ENCODE measurements around the gene RNF207. TPM values are rescaled to one million over a fixed set of nuclear protein-coding genes. Genes with fewer than 3 reads are reported as not detected.

Gene RNF207
- total and polyA plus RNA-seq, 2 of the 8 experiments (the other 6 are each of a cell fraction or from before 2014, with no cell fraction given), result 3.9 to 5.4 TPM

GRCh38 chr1:6177681-6178380, 28.1 kb upstream of the RNF207 start (continued):
- TF ChIP-seq, protein P1, sequence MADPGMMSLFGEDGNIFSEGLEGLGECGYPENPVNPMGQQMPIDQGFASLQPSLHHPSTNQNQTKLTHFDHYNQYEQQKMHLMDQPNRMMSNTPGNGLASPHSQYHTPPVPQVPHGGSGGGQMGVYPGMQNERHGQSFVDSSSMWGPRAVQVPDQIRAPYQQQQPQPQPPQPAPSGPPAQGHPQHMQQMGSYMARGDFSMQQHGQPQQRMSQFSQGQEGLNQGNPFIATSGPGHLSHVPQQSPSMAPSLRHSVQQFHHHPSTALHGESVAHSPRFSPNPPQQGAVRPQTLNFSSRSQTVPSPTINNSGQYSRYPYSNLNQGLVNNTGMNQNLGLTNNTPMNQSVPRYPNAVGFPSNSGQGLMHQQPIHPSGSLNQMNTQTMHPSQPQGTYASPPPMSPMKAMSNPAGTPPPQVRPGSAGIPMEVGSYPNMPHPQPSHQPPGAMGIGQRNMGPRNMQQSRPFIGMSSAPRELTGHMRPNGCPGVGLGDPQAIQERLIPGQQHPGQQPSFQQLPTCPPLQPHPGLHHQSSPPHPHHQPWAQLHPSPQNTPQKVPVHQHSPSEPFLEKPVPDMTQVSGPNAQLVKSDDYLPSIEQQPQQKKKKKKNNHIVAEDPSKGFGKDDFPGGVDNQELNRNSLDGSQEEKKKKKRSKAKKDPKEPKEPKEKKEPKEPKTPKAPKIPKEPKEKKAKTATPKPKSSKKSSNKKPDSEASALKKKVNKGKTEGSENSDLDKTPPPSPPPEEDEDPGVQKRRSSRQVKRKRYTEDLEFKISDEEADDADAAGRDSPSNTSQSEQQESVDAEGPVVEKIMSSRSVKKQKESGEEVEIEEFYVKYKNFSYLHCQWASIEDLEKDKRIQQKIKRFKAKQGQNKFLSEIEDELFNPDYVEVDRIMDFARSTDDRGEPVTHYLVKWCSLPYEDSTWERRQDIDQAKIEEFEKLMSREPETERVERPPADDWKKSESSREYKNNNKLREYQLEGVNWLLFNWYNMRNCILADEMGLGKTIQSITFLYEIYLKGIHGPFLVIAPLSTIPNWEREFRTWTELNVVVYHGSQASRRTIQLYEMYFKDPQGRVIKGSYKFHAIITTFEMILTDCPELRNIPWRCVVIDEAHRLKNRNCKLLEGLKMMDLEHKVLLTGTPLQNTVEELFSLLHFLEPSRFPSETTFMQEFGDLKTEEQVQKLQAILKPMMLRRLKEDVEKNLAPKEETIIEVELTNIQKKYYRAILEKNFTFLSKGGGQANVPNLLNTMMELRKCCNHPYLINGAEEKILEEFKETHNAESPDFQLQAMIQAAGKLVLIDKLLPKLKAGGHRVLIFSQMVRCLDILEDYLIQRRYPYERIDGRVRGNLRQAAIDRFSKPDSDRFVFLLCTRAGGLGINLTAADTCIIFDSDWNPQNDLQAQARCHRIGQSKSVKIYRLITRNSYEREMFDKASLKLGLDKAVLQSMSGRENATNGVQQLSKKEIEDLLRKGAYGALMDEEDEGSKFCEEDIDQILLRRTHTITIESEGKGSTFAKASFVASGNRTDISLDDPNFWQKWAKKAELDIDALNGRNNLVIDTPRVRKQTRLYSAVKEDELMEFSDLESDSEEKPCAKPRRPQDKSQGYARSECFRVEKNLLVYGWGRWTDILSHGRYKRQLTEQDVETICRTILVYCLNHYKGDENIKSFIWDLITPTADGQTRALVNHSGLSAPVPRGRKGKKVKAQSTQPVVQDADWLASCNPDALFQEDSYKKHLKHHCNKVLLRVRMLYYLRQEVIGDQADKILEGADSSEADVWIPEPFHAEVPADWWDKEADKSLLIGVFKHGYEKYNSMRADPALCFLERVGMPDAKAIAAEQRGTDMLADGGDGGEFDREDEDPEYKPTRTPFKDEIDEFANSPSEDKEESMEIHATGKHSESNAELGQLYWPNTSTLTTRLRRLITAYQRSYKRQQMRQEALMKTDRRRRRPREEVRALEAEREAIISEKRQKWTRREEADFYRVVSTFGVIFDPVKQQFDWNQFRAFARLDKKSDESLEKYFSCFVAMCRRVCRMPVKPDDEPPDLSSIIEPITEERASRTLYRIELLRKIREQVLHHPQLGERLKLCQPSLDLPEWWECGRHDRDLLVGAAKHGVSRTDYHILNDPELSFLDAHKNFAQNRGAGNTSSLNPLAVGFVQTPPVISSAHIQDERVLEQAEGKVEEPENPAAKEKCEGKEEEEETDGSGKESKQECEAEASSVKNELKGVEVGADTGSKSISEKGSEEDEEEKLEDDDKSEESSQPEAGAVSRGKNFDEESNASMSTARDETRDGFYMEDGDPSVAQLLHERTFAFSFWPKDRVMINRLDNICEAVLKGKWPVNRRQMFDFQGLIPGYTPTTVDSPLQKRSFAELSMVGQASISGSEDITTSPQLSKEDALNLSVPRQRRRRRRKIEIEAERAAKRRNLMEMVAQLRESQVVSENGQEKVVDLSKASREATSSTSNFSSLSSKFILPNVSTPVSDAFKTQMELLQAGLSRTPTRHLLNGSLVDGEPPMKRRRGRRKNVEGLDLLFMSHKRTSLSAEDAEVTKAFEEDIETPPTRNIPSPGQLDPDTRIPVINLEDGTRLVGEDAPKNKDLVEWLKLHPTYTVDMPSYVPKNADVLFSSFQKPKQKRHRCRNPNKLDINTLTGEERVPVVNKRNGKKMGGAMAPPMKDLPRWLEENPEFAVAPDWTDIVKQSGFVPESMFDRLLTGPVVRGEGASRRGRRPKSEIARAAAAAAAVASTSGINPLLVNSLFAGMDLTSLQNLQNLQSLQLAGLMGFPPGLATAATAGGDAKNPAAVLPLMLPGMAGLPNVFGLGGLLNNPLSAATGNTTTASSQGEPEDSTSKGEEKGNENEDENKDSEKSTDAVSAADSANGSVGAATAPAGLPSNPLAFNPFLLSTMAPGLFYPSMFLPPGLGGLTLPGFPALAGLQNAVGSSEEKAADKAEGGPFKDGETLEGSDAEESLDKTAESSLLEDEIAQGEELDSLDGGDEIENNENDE (IDR thresholded peaks at IDR 0.05; ENCODE audit: insufficient replicate concordance, low read length), result no peak
- no peak for TF ChIP-seq SP1 (IDR thresholded peaks at IDR 0.05; ENCODE audit: low read depth, low read length)
- TF ChIP-seq TAF7 (optimal IDR thresholded peaks at IDR 0.05; ENCODE audit: borderline replicate concordance, low read depth, low read length), result no peak
- TF ChIP-seq FOSL1 (IDR thresholded peaks at IDR 0.05; ENCODE audit: insufficient read depth, low read depth, low read length), result no peak
- TF ChIP-seq KDM1A (IDR thresholded peaks at IDR 0.05; ENCODE audit: borderline replicate concordance, low read length), result no peak
- TF ChIP-seq RFX5 (IDR thresholded peaks at IDR 0.05; ENCODE audit: borderline replicate concordance, low read depth, low read length), result no peak
- TF ChIP-seq, protein P2, sequence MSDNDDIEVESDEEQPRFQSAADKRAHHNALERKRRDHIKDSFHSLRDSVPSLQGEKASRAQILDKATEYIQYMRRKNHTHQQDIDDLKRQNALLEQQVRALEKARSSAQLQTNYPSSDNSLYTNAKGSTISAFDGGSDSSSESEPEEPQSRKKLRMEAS (IDR thresholded peaks at IDR 0.05), result no peak
- TF ChIP-seq CBX5 (IDR thresholded peaks at IDR 0.05; ENCODE audit: low read depth, low read length), result no peak
- TF ChIP-seq CHD2 (IDR thresholded peaks at IDR 0.05; ENCODE audit: low read length), result no peak
- no peak for TF ChIP-seq EP300 (IDR thresholded peaks at IDR 0.05; ENCODE audit: borderline replicate concordance in 1 of 2, low read depth in 2 of 2, low read length in 2 of 2)
